ENCODE measurements around the gene SAMD10. TPM values are rescaled to one million over a fixed set of nuclear protein-coding genes. Genes with fewer than 3 reads are reported as not detected.
"Not testable (repeated sequence)": the region's sequence is repeated elsewhere in the genome, so short reads cannot be mapped to it uniquely, and the experiment has no call there.

Gene SAMD10
- total and polyA plus RNA-seq, 2 donors (not counting 1 experiment from before 2014, with no cell fraction given): 0.37 to 0.99 TPM

- TF ChIP-seq CTCF (conservative IDR thresholded peaks at IDR 0.05 in 1 of 2, IDR thresholded peaks at IDR 0.05 in 1 of 2; ENCODE audit: low read depth in 1 of 2, low read length in 2 of 2) (no peak), EZH2 (IDR thresholded peaks at IDR 0.05; ENCODE audit: low read length, missing control alignments) (no peak)
- no peak overlapping the region for H2AFZ ChIP-seq (ENCODE audit: low read length)
- H3K27me3 ChIP-seq (ENCODE audit: control insufficient read depth, insufficient read depth, low read length): no peaks in the 10 kb centered on the region
- no peaks in the 10 kb centered on the region for H4K20me1 ChIP-seq (ENCODE audit: control insufficient read depth, extremely low read depth, insufficient read depth, low read length)
- H3K9me3 ChIP-seq (ENCODE audit: control insufficient read depth, insufficient read depth, low read depth, low read length): no peaks in the 10 kb centered on the region
- H3K4me3 ChIP-seq (replicated peaks in 1 of 4; ENCODE audit: control extremely low read depth in 1 of 4, insufficient read depth in 1 of 4, low read depth in 3 of 4, low read length in 4 of 4): no peak overlapping the region
- no peaks in the 10 kb centered on the region for H3K4me1 ChIP-seq (ENCODE audit: control insufficient read depth, extremely low read depth, insufficient read depth, low read length)
- peaks cover 1% of the 10 kb centered on the region for H3K79me2 ChIP-seq (ENCODE audit: control insufficient read depth, insufficient read depth, low read length)
- peaks cover 25% of the 10 kb centered on the region for H3K36me3 ChIP-seq (ENCODE audit: control insufficient read depth, insufficient read depth, low read length)
- no peak overlapping the region for H3K9ac ChIP-seq (ENCODE audit: insufficient read depth, low read length)
- no peak for DNase-seq (ENCODE audit: low read depth in 2 of 2)
- no peak overlapping the region for H3K27ac ChIP-seq (ENCODE audit: insufficient read depth, low read length)
- no peak overlapping the region for H3K4me2 ChIP-seq (ENCODE audit: extremely low read depth, insufficient read depth, low read length)
Measured at GRCh38 chr20:63932606-63933160, 46.8 kb downstream of the SAMD10 start.

- Histone ChIP-seq H3K4me2 (ENCODE audit: extremely low read depth, insufficient read depth, low read length) (no peak overlapping the region), H3K27ac (ENCODE audit: insufficient read depth, low read length) (no peak overlapping the region), H4K20me1 (ENCODE audit: control insufficient read depth, extremely low read depth, insufficient read depth, low read length) (no peaks in the 10 kb centered on the region), H2AFZ (ENCODE audit: low read length) (no peak overlapping the region), H3K36me3 (ENCODE audit: control insufficient read depth, insufficient read depth, low read length) (peaks cover 25% of the 10 kb centered on the region), H3K4me1 (ENCODE audit: control insufficient read depth, extremely low read depth, insufficient read depth, low read length) (no peaks in the 10 kb centered on the region), H3K79me2 (ENCODE audit: control insufficient read depth, insufficient read depth, low read length) (peaks cover 3% of the 10 kb centered on the region), H3K4me3 (replicated peaks in 1 of 4; ENCODE audit: control extremely low read depth in 1 of 4, insufficient read depth in 1 of 4, low read depth in 3 of 4, low read length in 4 of 4) (no peak overlapping the region), H3K27me3 (ENCODE audit: control insufficient read depth, insufficient read depth, low read length) (no peaks in the 10 kb centered on the region), H3K9me3 (ENCODE audit: control insufficient read depth, insufficient read depth, low read depth, low read length) (no peaks in the 10 kb centered on the region), H3K9ac (ENCODE audit: insufficient read depth, low read length) (no peak overlapping the region)
- no peak for DNase-seq (ENCODE audit: low read depth in 2 of 2)
- TF ChIP-seq CTCF (conservative IDR thresholded peaks at IDR 0.05 in 1 of 2, IDR thresholded peaks at IDR 0.05 in 1 of 2; ENCODE audit: low read depth in 1 of 2, low read length in 2 of 2) (no peak), EZH2 (IDR thresholded peaks at IDR 0.05; ENCODE audit: low read length, missing control alignments) (no peak)
Measured at GRCh38 chr20:63931735-63932134, 47.7 kb downstream of the SAMD10 start.

GRCh38 chr20:63930971-63931553, 48.4 kb downstream of the SAMD10 start:
- no peak overlapping the region for H3K4me2 ChIP-seq (ENCODE audit: extremely low read depth, insufficient read depth, low read length)
- no peaks in the 10 kb centered on the region for H3K9me3 ChIP-seq (ENCODE audit: control insufficient read depth, insufficient read depth, low read depth, low read length)
- no peak overlapping the region for H3K9ac ChIP-seq (ENCODE audit: insufficient read depth, low read length)
- no peaks in the 10 kb centered on the region for H3K4me1 ChIP-seq (ENCODE audit: control insufficient read depth, extremely low read depth, insufficient read depth, low read length)
- no peak overlapping the region for H3K4me3 ChIP-seq (replicated peaks in 1 of 4; ENCODE audit: control extremely low read depth in 1 of 4, insufficient read depth in 1 of 4, low read depth in 3 of 4, low read length in 4 of 4)
- no peak overlapping the region for H3K27ac ChIP-seq (ENCODE audit: insufficient read depth, low read length)
- H3K36me3 ChIP-seq (ENCODE audit: control insufficient read depth, insufficient read depth, low read length): peaks cover 25% of the 10 kb centered on the region
- no peak for TF ChIP-seq CTCF (conservative IDR thresholded peaks at IDR 0.05 in 1 of 2, IDR thresholded peaks at IDR 0.05 in 1 of 2; ENCODE audit: low read depth in 1 of 2, low read length in 2 of 2)
- no peak overlapping the region for H2AFZ ChIP-seq (ENCODE audit: low read length)
- no peaks in the 10 kb centered on the region for H3K27me3 ChIP-seq (ENCODE audit: control insufficient read depth, insufficient read depth, low read length)
- H4K20me1 ChIP-seq (ENCODE audit: control insufficient read depth, extremely low read depth, insufficient read depth, low read length): no peaks in the 10 kb centered on the region
- DNase-seq (ENCODE audit: low read depth in 2 of 2): no peak
- H3K79me2 ChIP-seq (ENCODE audit: control insufficient read depth, insufficient read depth, low read length): peaks cover 8% of the 10 kb centered on the region

- not testable (repeated sequence) for H3K27ac ChIP-seq (ENCODE audit: insufficient read depth, low read length); DNase-seq (ENCODE audit: low read depth in 2 of 2); H3K9ac ChIP-seq (ENCODE audit: insufficient read depth, low read length); H3K4me1 ChIP-seq (ENCODE audit: control insufficient read depth, extremely low read depth, insufficient read depth, low read length); H3K9me3 ChIP-seq (ENCODE audit: control insufficient read depth, insufficient read depth, low read depth, low read length); H3K27me3 ChIP-seq (ENCODE audit: control insufficient read depth, insufficient read depth, low read length); H2AFZ ChIP-seq (ENCODE audit: low read length); H3K4me3 ChIP-seq (replicated peaks in 1 of 4; ENCODE audit: control extremely low read depth in 1 of 4, insufficient read depth in 1 of 4, low read depth in 3 of 4, low read length in 4 of 4); H3K4me2 ChIP-seq (ENCODE audit: extremely low read depth, insufficient read depth, low read length); H4K20me1 ChIP-seq (ENCODE audit: control insufficient read depth, extremely low read depth, insufficient read depth, low read length)
- Histone ChIP-seq H3K36me3 (ENCODE audit: control insufficient read depth, insufficient read depth, low read length) (peaks cover 21% of the 10 kb centered on the region), H3K79me2 (ENCODE audit: control insufficient read depth, insufficient read depth, low read length) (peaks cover 15% of the 10 kb centered on the region)
Measured at GRCh38 chr20:63929473-63929883, 50.0 kb downstream of the SAMD10 start.

Measured in fibroblast of lung (primary cell).